IMR-90 (cell line): ENCODE measurements around the gene TIAM2. TPM values are rescaled to one million over a fixed set of nuclear protein-coding genes. Genes with fewer than 3 reads are reported as not detected.

ENCODE experiments used
- ATAC-seq: fragments of 200-7000 bp; cut with Tn5 transposase; 2 replicates; pipeline ENCODE4 v1.9.1; 2020; ENCODE audit warnings: low read depth, mild to moderate bottlenecking, moderate library complexity
- BruUV-seq: library from RNA; stranded (reverse); fragments of 400-500 nt; replicated peaks from 2 replicates; lab custom pipeline; 2021; lab: Mats Ljungman, UMichigan
- CTCF ChIA-PET: fragments of 300-600 bp; formaldehyde crosslinking; extraction: SDS; loops from one replicate; lab custom pipeline; 2021; ENCODE audit warnings: antibody characterized with exemption; lab: Yijun Ruan, JAX
- POLR2A ChIA-PET: fragments of 300-600 bp; sonication (Branson Sonifier 250); formaldehyde crosslinking; loops from one replicate; lab custom pipeline; 2022; ENCODE audit warnings: antibody characterized with exemption; ENCODE audit not compliant: unreplicated experiment; lab: Charles Lee
- DNase-seq: peaks from one replicate; pipeline ENCODE4 v3.0.0; 2013
- H2AFZ ChIP-seq: replicated peaks from 2 replicates; pipeline ENCODE3; 2013; ENCODE audit warnings: low read length, mild to moderate bottlenecking; ENCODE audit not compliant: poor library complexity
- H2AK5ac ChIP-seq: 2 replicates; pipeline ENCODE4 v1.6.1; 2013; ENCODE audit warnings: low read depth, low read length, inconsistent platforms
- H2AK9ac ChIP-seq: replicated peaks from 2 replicates; pipeline ENCODE3; 2013; ENCODE audit warnings: mild to moderate bottlenecking, low read depth, low read length, moderate library complexity; ENCODE audit not compliant: poor library complexity
- H2BK120ac ChIP-seq: 2 replicates; pipeline ENCODE4 v1.6.1; 2013; ENCODE audit warnings: low read depth, low read length, inconsistent platforms
- H2BK15ac ChIP-seq: 3 replicates; pipeline ENCODE4 v1.6.1; 2013; ENCODE audit warnings: low read depth, low read length, inconsistent platforms
- H2BK20ac ChIP-seq: 2 replicates; pipeline ENCODE4 v1.6.1; 2013; ENCODE audit warnings: low read depth, mild to moderate bottlenecking, inconsistent platforms, low read length, moderate library complexity
- H2BK5ac ChIP-seq: 2 replicates; pipeline ENCODE4 v1.6.1; 2013; ENCODE audit warnings: mild to moderate bottlenecking, low read depth, low read length, inconsistent platforms; ENCODE audit not compliant: poor library complexity, severe bottlenecking
- H3K14ac ChIP-seq: replicated peaks from 2 replicates; pipeline ENCODE4 v1.6.1; 2013; ENCODE audit warnings: low read depth, low read length, inconsistent platforms
- H3K18ac ChIP-seq: 2 replicates; pipeline ENCODE4 v1.6.1; 2013; ENCODE audit warnings: low read depth, low read length, control low read depth
- H3K23ac ChIP-seq: 2 replicates; pipeline ENCODE4 v1.6.1; 2013; ENCODE audit warnings: low read depth, low read length, inconsistent platforms
- H3K27ac ChIP-seq: 2 replicates; pipeline ENCODE4 v1.5.1; 2013; ENCODE audit warnings: mild to moderate bottlenecking, control low read depth, low read length; ENCODE audit not compliant: insufficient read depth
- H3K27me3 ChIP-seq: 2 replicates; pipeline ENCODE4 v1.6.1; 2013; ENCODE audit warnings: low read length; ENCODE audit not compliant: control insufficient read depth, insufficient read depth
- H3K36me3 ChIP-seq: 2 replicates; pipeline ENCODE4 v1.6.1; 2013; ENCODE audit warnings: low read length, mixed read lengths; ENCODE audit not compliant: control insufficient read depth, insufficient read depth
- H3K4ac ChIP-seq: 2 replicates; pipeline ENCODE4 v1.6.1; 2013; ENCODE audit warnings: low read depth, low read length, inconsistent platforms
- H3K4me1 ChIP-seq: 2 replicates; pipeline ENCODE4 v1.6.1; 2013; ENCODE audit warnings: low read length, mixed read lengths; ENCODE audit not compliant: control insufficient read depth, insufficient read depth
- H3K4me2 ChIP-seq: 2 replicates; pipeline ENCODE4 v1.6.1; 2013; ENCODE audit warnings: low read depth, mild to moderate bottlenecking, control low read depth, low read length, moderate library complexity
- H3K4me3 ChIP-seq: 2 replicates; pipeline ENCODE4 v1.5.1; 2013; ENCODE audit warnings: low read depth, mild to moderate bottlenecking, control low read depth, low read length, moderate library complexity; ENCODE audit not compliant: insufficient read depth
- H3K56ac ChIP-seq: 2 replicates; pipeline ENCODE4 v1.6.1; 2013; ENCODE audit warnings: low read length, inconsistent platforms; ENCODE audit not compliant: insufficient read depth; ENCODE audit errors: extremely low read depth
- H3K79me1 ChIP-seq, 2 experiments: 2 replicates each; pipeline ENCODE4 v1.6.1; 2013; ENCODE audit warnings: low read length in 2 of 2, inconsistent platforms in 1 of 2, low read depth in 1 of 2
- H3K9ac ChIP-seq: 2 replicates; pipeline ENCODE4 v1.6.1; 2013; ENCODE audit warnings: low read depth, low read length, control low read depth
- H3K9me1 ChIP-seq: 2 replicates; pipeline ENCODE4 v1.6.1; 2013; ENCODE audit warnings: low read length, inconsistent platforms; ENCODE audit not compliant: insufficient read depth
- H3K9me3 ChIP-seq: 2 replicates; pipeline ENCODE4 v1.6.1; 2013; ENCODE audit warnings: low read length; ENCODE audit not compliant: control insufficient read depth, insufficient read depth
- H4K20me1 ChIP-seq: 2 replicates; pipeline ENCODE4 v1.6.1; 2013; ENCODE audit warnings: low read length, inconsistent platforms; ENCODE audit not compliant: insufficient read depth
- H4K5ac ChIP-seq: 2 replicates; pipeline ENCODE4 v1.6.1; 2013; ENCODE audit warnings: mild to moderate bottlenecking, low read depth, low read length, control low read depth
- H4K8ac ChIP-seq, 2 experiments: 2 replicates each; pipeline ENCODE4 v1.6.1; 2013; ENCODE audit warnings: low read depth in 2 of 2, low read length in 2 of 2, control low read depth in 1 of 2, inconsistent platforms in 1 of 2
- H4K91ac ChIP-seq: 2 replicates; pipeline ENCODE4 v1.6.1; 2013; ENCODE audit warnings: low read depth, low read length, inconsistent platforms; ENCODE audit not compliant: insufficient read depth
- CEBPB ChIP-seq: IDR thresholded peaks from 2 replicates; pipeline ENCODE4 v1.6.1; 2012; ENCODE audit warnings: low read depth, low read length, improper control_type of control experiment
- CHD1 ChIP-seq: IDR thresholded peaks from 2 replicates; pipeline ENCODE4 v1.6.1; 2012; ENCODE audit warnings: low read depth, low read length, improper control_type of control experiment
- FOS ChIP-seq: fragments of 150-350 bp; IDR thresholded peaks from 2 replicates; pipeline ENCODE4 v1.6.1; 2016; ENCODE audit warnings: low read depth, low read length
- MAFK ChIP-seq: IDR thresholded peaks from 2 replicates; pipeline ENCODE4 v1.6.1; 2012; ENCODE audit warnings: low read depth, low read length, improper control_type of control experiment
- MAZ ChIP-seq: IDR thresholded peaks from 2 replicates; pipeline ENCODE4 v1.6.1; 2012; ENCODE audit warnings: low read depth, mild to moderate bottlenecking, low read length, improper control_type of control experiment, moderate library complexity, borderline replicate concordance
- MXI1 ChIP-seq: IDR thresholded peaks from 2 replicates; pipeline ENCODE4 v1.6.1; 2012; ENCODE audit warnings: low read depth, mild to moderate bottlenecking, low read length, moderate library complexity, borderline replicate concordance
- NFE2L2 ChIP-seq: fragments of 150-350 bp; IDR thresholded peaks from 2 replicates; pipeline ENCODE4 v1.6.1; 2016; ENCODE audit warnings: low read depth, mild to moderate bottlenecking, low read length
- RAD21 ChIP-seq: IDR thresholded peaks from 2 replicates; pipeline ENCODE4 v1.6.1; 2012; ENCODE audit warnings: low read length, improper control_type of control experiment
- RFX5 ChIP-seq: IDR thresholded peaks from 2 replicates; pipeline ENCODE4 v1.8.0; 2012; ENCODE audit warnings: low read depth, mild to moderate bottlenecking, low read length, moderate library complexity
- USF2 ChIP-seq: fragments of 150-350 bp; IDR thresholded peaks from 2 replicates; pipeline ENCODE4 v1.6.1; 2017; ENCODE audit warnings: mild to moderate bottlenecking, antibody characterized with exemption, low read length, low read depth
- WGBS, 2 experiments: methylation state at CpG; one replicate each; pipeline versions ENCODE4 v1.1.5 to v1.1.7; 2013; ENCODE audit warnings: missing lambda C conversion rate in 2 of 2; ENCODE audit not compliant: insufficient read length in 1 of 2; ENCODE audit errors: extremely low coverage in 2 of 2; 5-methylcytosine and 5-hydroxymethylcytosine counted together
- dilution Hi-C: fragments of 300-500 bp; cut with HindIII; formaldehyde crosslinking; loops from one replicate; pipeline ENCODE4 v1.14.3; 2018; ENCODE audit warnings: low sequenced_read_pairs; ENCODE audit not compliant: unreplicated experiment
- in situ Hi-C: fragments of 300-500 bp; cut with MboI; formaldehyde crosslinking; loops from 3 replicates; pipeline ENCODE4 v1.14.3; 2019; ENCODE audit warnings: low sequenced_read_pairs, inconsistent platforms, mixed read lengths
- intact Hi-C: fragments of 100-400 bp; cut with micrococcal nuclease; formaldehyde crosslinking; loops from 2 replicates; pipeline ENCODE4 v1.10.0; 2022
- polyA plus RNA-seq, 3 experiments: library from polyadenylated mRNA; depleted of rRNA; stranded (reverse); fragments of >200 nt; gene quantifications; 2 replicates each; pipeline ENCODE4 v1.2.3, GENCODE V29; 2012; ENCODE audit warnings: low replicate concordance in 1 of 3
- total RNA-seq: library from RNA; depleted of rRNA; stranded (reverse); fragments of >200 nt; gene quantifications from 2 replicates; pipeline ENCODE4 v1.2.3, GENCODE V29; 2012
- TF ChIP-seq, protein P1 (sequence below): conservative IDR thresholded peaks from 2 replicates; pipeline ENCODE4 v1.5.1; 2012; ENCODE audit warnings: mild to moderate bottlenecking, low read depth, low read length, improper control_type of control experiment
- TF ChIP-seq, protein P2 (sequence below): fragments of 150-350 bp; IDR thresholded peaks from 2 replicates; pipeline ENCODE4 v1.6.1; 2016; ENCODE audit warnings: low read depth, mild to moderate bottlenecking, low read length, moderate library complexity, borderline replicate concordance

TIAM2 gene
- total and polyA plus RNA-seq, 2 of the 4 experiments (the other 2 are of a cell fraction): 3.1 to 4.7 TPM

- TF ChIP-seq CHD1: no peak
These were observed 43.5 kb upstream of the TIAM2 start (continued) for GRCh38 chr6:154951345-154952200.

GRCh38 chr6:154953644-154954043, 41.5 kb upstream of the TIAM2 start:
- no peaks in the 10 kb centered on the region for H3K9me1 ChIP-seq
- no peak overlapping the region for H3K27ac ChIP-seq
- 88% methylated on average over 3 of the region's 11 CpGs; no CpG with 5 or more reads in 1 of the 2 experiments for WGBS, 2 experiments
- H3K4me1 ChIP-seq: no peaks in the 10 kb centered on the region
- CTCF ChIA-PET: interaction anchor here (1.1 kb wide), 1 partner anchor 220 kb away, joined by 3 read pairs; no protein-coding TSS in a partner anchor
- H3K18ac ChIP-seq: no peak overlapping the region
- no peak overlapping the region for H4K91ac ChIP-seq
- no peak overlapping the region for H2BK20ac ChIP-seq
- no peak overlapping the region for H2BK15ac ChIP-seq
- H4K8ac ChIP-seq: no peak overlapping the region
- H3K23ac ChIP-seq: no peak overlapping the region
- in situ Hi-C loops: no loop called here
- no peak overlapping the region for H2AK5ac ChIP-seq
- DNase-seq (no peak), ATAC-seq (no peak)
- H3K9me3 ChIP-seq: no peaks in the 10 kb centered on the region
- peaks cover 4% of the 10 kb centered on the region; the same call in 1 of the 2 replicates for H3K36me3 ChIP-seq
- H3K14ac ChIP-seq: no peak overlapping the region
- H4K5ac ChIP-seq: no peak overlapping the region
- no peak overlapping the region for H2BK5ac ChIP-seq
- BruUV-seq: no TSS peak
- no peaks in the 10 kb centered on the region for H3K27me3 ChIP-seq
- no peak overlapping the region for H2AFZ ChIP-seq
- no peak overlapping the region for H3K56ac ChIP-seq
- POLR2A ChIA-PET: no interaction called here
- H3K79me1 ChIP-seq: no peaks in the 10 kb centered on the region
- no peak overlapping the region for H3K4me3 ChIP-seq
- no peak overlapping the region for H3K9ac ChIP-seq
- H2AK9ac ChIP-seq: no peak overlapping the region
- dilution Hi-C loops: no loop called here
- H3K4me2 ChIP-seq: no peak overlapping the region
- intact Hi-C loops: no loop called here
- H3K4ac ChIP-seq: no peak overlapping the region
- no peak overlapping the region for H2BK120ac ChIP-seq
- H4K20me1 ChIP-seq: no peaks in the 10 kb centered on the region
- TF ChIP-seq RAD21 (no peak), MAFK (no peak), MXI1 (no peak), FOS (no peak), NFE2L2 (no peak), USF2 (no peak), MAZ (no peak), RFX5 (no peak), CEBPB (no peak)
- TF ChIP-seq, protein P1, sequence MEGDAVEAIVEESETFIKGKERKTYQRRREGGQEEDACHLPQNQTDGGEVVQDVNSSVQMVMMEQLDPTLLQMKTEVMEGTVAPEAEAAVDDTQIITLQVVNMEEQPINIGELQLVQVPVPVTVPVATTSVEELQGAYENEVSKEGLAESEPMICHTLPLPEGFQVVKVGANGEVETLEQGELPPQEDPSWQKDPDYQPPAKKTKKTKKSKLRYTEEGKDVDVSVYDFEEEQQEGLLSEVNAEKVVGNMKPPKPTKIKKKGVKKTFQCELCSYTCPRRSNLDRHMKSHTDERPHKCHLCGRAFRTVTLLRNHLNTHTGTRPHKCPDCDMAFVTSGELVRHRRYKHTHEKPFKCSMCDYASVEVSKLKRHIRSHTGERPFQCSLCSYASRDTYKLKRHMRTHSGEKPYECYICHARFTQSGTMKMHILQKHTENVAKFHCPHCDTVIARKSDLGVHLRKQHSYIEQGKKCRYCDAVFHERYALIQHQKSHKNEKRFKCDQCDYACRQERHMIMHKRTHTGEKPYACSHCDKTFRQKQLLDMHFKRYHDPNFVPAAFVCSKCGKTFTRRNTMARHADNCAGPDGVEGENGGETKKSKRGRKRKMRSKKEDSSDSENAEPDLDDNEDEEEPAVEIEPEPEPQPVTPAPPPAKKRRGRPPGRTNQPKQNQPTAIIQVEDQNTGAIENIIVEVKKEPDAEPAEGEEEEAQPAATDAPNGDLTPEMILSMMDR: no peak
- TF ChIP-seq, protein P2, sequence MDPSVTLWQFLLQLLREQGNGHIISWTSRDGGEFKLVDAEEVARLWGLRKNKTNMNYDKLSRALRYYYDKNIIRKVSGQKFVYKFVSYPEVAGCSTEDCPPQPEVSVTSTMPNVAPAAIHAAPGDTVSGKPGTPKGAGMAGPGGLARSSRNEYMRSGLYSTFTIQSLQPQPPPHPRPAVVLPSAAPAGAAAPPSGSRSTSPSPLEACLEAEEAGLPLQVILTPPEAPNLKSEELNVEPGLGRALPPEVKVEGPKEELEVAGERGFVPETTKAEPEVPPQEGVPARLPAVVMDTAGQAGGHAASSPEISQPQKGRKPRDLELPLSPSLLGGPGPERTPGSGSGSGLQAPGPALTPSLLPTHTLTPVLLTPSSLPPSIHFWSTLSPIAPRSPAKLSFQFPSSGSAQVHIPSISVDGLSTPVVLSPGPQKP: no peak
